Activated CD4-positive, alpha-beta memory T cell treated with anti-CD3 and anti-CD28 coated beads for 36 hours (primary cell): ENCODE measurements around the gene SLC34A3. TPM values are rescaled to one million over a fixed set of nuclear protein-coding genes. Genes with fewer than 3 reads are reported as not detected.
"Not testable (repeated sequence)": the region's sequence is repeated elsewhere in the genome, so short reads cannot be mapped to it uniquely, and the experiment has no call there.

Source experiments
- CTCF ChIA-PET: fragments of 350-600 bp; sonication (Branson Sonifier 250); formaldehyde crosslinking; loops from one replicate; lab custom pipeline; 2021; ENCODE audit warnings: antibody characterized with exemption, inconsistent platforms; lab: Charles Lee
- POLR2A ChIA-PET: fragments of 350-600 bp; sonication (Branson Sonifier 250); formaldehyde crosslinking; loops from one replicate; lab custom pipeline; 2021; ENCODE audit warnings: antibody characterized with exemption; lab: Charles Lee
- DNase-seq: peaks from one replicate; pipeline ENCODE4 v3.0.0-alpha.2; 2020
- H3K27ac Mint-ChIP-seq: one replicate; pipeline ENCODE4 v1.8.0; 2021; ENCODE audit warnings: mixed read lengths
- H3K27me3 Mint-ChIP-seq: one replicate; pipeline ENCODE4 v1.8.0; 2021; ENCODE audit warnings: mixed read lengths
- H3K36me3 Mint-ChIP-seq: one replicate; pipeline ENCODE4 v1.8.0; 2021; ENCODE audit warnings: mixed read lengths
- H3K4me1 Mint-ChIP-seq: one replicate; pipeline ENCODE4 v1.8.0; 2021; ENCODE audit warnings: low read depth, mixed read lengths
- H3K4me3 Mint-ChIP-seq: one replicate; pipeline ENCODE4 v1.8.0; 2021; ENCODE audit warnings: mild to moderate bottlenecking, mixed read lengths
- H3K9me3 Mint-ChIP-seq: one replicate; pipeline ENCODE4 v1.8.0; 2021; ENCODE audit warnings: mixed read lengths
- intact Hi-C: fragments of 100-400 bp; cut with micrococcal nuclease; formaldehyde crosslinking; loops from one replicate; pipeline ENCODE4 v1.15.1; 2023
- total RNA-seq, 2 experiments: library from RNA; stranded (reverse); gene quantifications; one replicate each; pipeline ENCODE4 v1.2.3, GENCODE V29; 2021

Gene SLC34A3
- total RNA-seq, 2 experiments from 2014 or later = not detected

- Mint-ChIP-seq H3K27ac (peak within 1 kb of the TSS; percentile 71), H3K9me3 (no peaks in the 10 kb centered on the region), H3K27me3 (no peaks in the 10 kb centered on the region), H3K4me1 (peaks cover 20% of the 10 kb centered on the region), H3K4me3 (peak within 1 kb of the TSS; percentile 86), H3K36me3 (peaks cover 11% of the 10 kb centered on the region)
- ChIA-PET CTCF (interaction anchor here (0.6 to 2.4 kb wide), 10 partner anchors 11 to 187 kb away, joined by 3 to 11 read pairs (median 4); partner anchors contain the start of genes EXD3, NOXA1, NRARP and RNF224), POLR2A (interaction anchor here (1.5 to 5.1 kb wide), 2 partner anchors 10 to 13 kb away, joined by 5 to 65 read pairs; partner anchors contain the start of gene TUBB4B)
- intact Hi-C loops = loop anchor here (1.0 kb wide), 1 partner anchor 15 kb away; no protein-coding TSS in a partner anchor
- DNase-seq = peak; percentile 96
Measured at GRCh38 chr9:137254624-137255447, 24.1 kb downstream of the SLC34A3 start, which contains the start of gene NELFB. NELFB (plus strand) TSS chr9:137255327.

- Mint-ChIP-seq H3K27me3 (no peaks in the 10 kb centered on the region), H3K27ac (peak overlapping the region; percentile 71), H3K9me3 (no peaks in the 10 kb centered on the region), H3K4me1 (peaks cover 20% of the 10 kb centered on the region), H3K36me3 (peaks cover 11% of the 10 kb centered on the region), H3K4me3 (peak overlapping the region; percentile 86)
- DNase-seq = no peak
- ChIA-PET POLR2A (interaction anchor here (1.5 to 5.1 kb wide), 2 partner anchors 11 to 14 kb away, joined by 5 to 65 read pairs; partner anchors contain the start of gene TUBB4B), CTCF (interaction anchor here (0.6 to 2.4 kb wide), 8 partner anchors 12 to 463 kb away, joined by 3 to 15 read pairs (median 6); partner anchors contain the start of genes EXD3, NOXA1, RNF224 and TUBB4B)
- intact Hi-C loops = loop anchor here (1.0 kb wide), 1 partner anchor 15 kb away; no protein-coding TSS in a partner anchor
Measured at GRCh38 chr9:137255448-137256114, 24.9 kb downstream of the SLC34A3 start.

GRCh38 chr9:137256362-137256761 lies 25.7 kb downstream of the SLC34A3 start:
- peak overlapping the region; percentile 86 for H3K4me3 Mint-ChIP-seq
- H3K4me1 Mint-ChIP-seq = peaks cover 20% of the 10 kb centered on the region
- peaks cover 11% of the 10 kb centered on the region for H3K36me3 Mint-ChIP-seq
- ChIA-PET CTCF (interaction anchor here (0.6 to 2.1 kb wide), 6 partner anchors 16 to 464 kb away, joined by 3 to 15 read pairs (median 4); partner anchors contain the start of genes EXD3, NOXA1, RNF224 and TUBB4B), POLR2A (interaction anchor here (0.6 to 5.1 kb wide), 3 partner anchors 15 to 33 kb away, joined by 3 to 65 read pairs (median 3); partner anchors contain the start of genes TOR4A and TUBB4B)
- intact Hi-C loops = no loop called here
- DNase-seq = no peak
- H3K9me3 Mint-ChIP-seq = no peaks in the 10 kb centered on the region
- H3K27me3 Mint-ChIP-seq = no peaks in the 10 kb centered on the region
- no peak overlapping the region for H3K27ac Mint-ChIP-seq

- CTCF ChIA-PET = interaction anchor here (0.6 to 2.1 kb wide), 6 partner anchors 16 to 464 kb away, joined by 3 to 15 read pairs (median 4); partner anchors contain the start of genes EXD3, NOXA1, RNF224 and TUBB4B
- no peak for DNase-seq
- Mint-ChIP-seq H3K27ac (no peak overlapping the region), H3K27me3 (no peaks in the 10 kb centered on the region), H3K4me3 (peak overlapping the region; percentile 86), H3K9me3 (no peaks in the 10 kb centered on the region), H3K4me1 (peaks cover 20% of the 10 kb centered on the region), H3K36me3 (peaks cover 16% of the 10 kb centered on the region)
- intact Hi-C loops = no loop called here
- POLR2A ChIA-PET = interaction anchor here (0.6 to 5.1 kb wide), 3 partner anchors 16 to 34 kb away, joined by 3 to 65 read pairs (median 3); partner anchors contain the start of genes TOR4A and TUBB4B
Measured at GRCh38 chr9:137256856-137257255, 26.2 kb downstream of the SLC34A3 start.

- peaks cover 16% of the 10 kb centered on the region for H3K36me3 Mint-ChIP-seq
- intact Hi-C loops, H3K4me3 Mint-ChIP-seq, H3K27ac Mint-ChIP-seq, POLR2A ChIA-PET, H3K4me1 Mint-ChIP-seq, H3K27me3 Mint-ChIP-seq, H3K9me3 Mint-ChIP-seq, DNase-seq: not testable (repeated sequence)
- CTCF ChIA-PET = interaction anchor here (1.3 to 1.6 kb wide), 2 partner anchors 26 to 39 kb away, joined by 4 to 5 read pairs; partner anchors contain the start of gene NRARP
Measured at GRCh38 chr9:137262173-137262908, 31.6 kb downstream of the SLC34A3 start.

GRCh38 chr9:137262909-137263285 lies 32.2 kb downstream of the SLC34A3 start:
- H3K36me3 Mint-ChIP-seq = peaks cover 16% of the 10 kb centered on the region
- H3K27ac Mint-ChIP-seq = no peak overlapping the region
- H3K4me3 Mint-ChIP-seq = no peak overlapping the region
- H3K4me1 Mint-ChIP-seq = no peaks in the 10 kb centered on the region
- intact Hi-C loops = no loop called here
- CTCF ChIA-PET = no interaction called here
- H3K27me3 Mint-ChIP-seq = no peaks in the 10 kb centered on the region
- no peaks in the 10 kb centered on the region for H3K9me3 Mint-ChIP-seq
- no peak for DNase-seq
- POLR2A ChIA-PET = no interaction called here

- no peaks in the 10 kb centered on the region for H3K9me3 Mint-ChIP-seq
- ChIA-PET CTCF (interaction anchor here (1.5 kb wide), 1 partner anchor 87 kb away, joined by 3 read pairs; no protein-coding TSS in a partner anchor), POLR2A (no interaction called here)
- peaks cover 16% of the 10 kb centered on the region for H3K36me3 Mint-ChIP-seq
- no peak for DNase-seq
- H3K4me1 Mint-ChIP-seq = peaks cover under 1% of the 10 kb centered on the region
- H3K27me3 Mint-ChIP-seq = no peaks in the 10 kb centered on the region
- intact Hi-C loops = no loop called here
- H3K27ac Mint-ChIP-seq = no peak overlapping the region
- H3K4me3 Mint-ChIP-seq = no peak overlapping the region
Measured at GRCh38 chr9:137263506-137263905, 32.8 kb downstream of the SLC34A3 start.

- intact Hi-C loops = no loop called here
- Mint-ChIP-seq H3K9me3 (no peaks in the 10 kb centered on the region), H3K27ac (no peak overlapping the region), H3K27me3 (no peaks in the 10 kb centered on the region), H3K4me1 (peaks cover 2% of the 10 kb centered on the region), H3K36me3 (peaks cover 20% of the 10 kb centered on the region), H3K4me3 (no peak overlapping the region)
- CTCF ChIA-PET = interaction anchor here (1.5 kb wide), 1 partner anchor 87 kb away, joined by 3 read pairs; no protein-coding TSS in a partner anchor
- POLR2A ChIA-PET = no interaction called here
- no peak for DNase-seq
Measured at GRCh38 chr9:137264067-137264466, 33.4 kb downstream of the SLC34A3 start.

GRCh38 chr9:137265496-137266161 lies 34.9 kb downstream of the SLC34A3 start:
- no peak overlapping the region for H3K27ac Mint-ChIP-seq
- ChIA-PET POLR2A (no interaction called here), CTCF (no interaction called here)
- no peak overlapping the region for H3K4me3 Mint-ChIP-seq
- no peaks in the 10 kb centered on the region for H3K9me3 Mint-ChIP-seq
- intact Hi-C loops = no loop called here
- DNase-seq = no peak
- peaks cover 24% of the 10 kb centered on the region for H3K36me3 Mint-ChIP-seq
- peaks cover 6% of the 10 kb centered on the region for H3K4me1 Mint-ChIP-seq
- H3K27me3 Mint-ChIP-seq = no peaks in the 10 kb centered on the region

GRCh38 chr9:137266162-137266527 lies 35.4 kb downstream of the SLC34A3 start:
- POLR2A ChIA-PET = no interaction called here
- no peak overlapping the region for H3K27ac Mint-ChIP-seq
- H3K4me1 Mint-ChIP-seq = peaks cover 9% of the 10 kb centered on the region
- no peaks in the 10 kb centered on the region for H3K27me3 Mint-ChIP-seq
- no peaks in the 10 kb centered on the region for H3K9me3 Mint-ChIP-seq
- CTCF ChIA-PET = no interaction called here
- H3K4me3 Mint-ChIP-seq = no peak overlapping the region
- DNase-seq = no peak
- peaks cover 27% of the 10 kb centered on the region for H3K36me3 Mint-ChIP-seq
- intact Hi-C loops = no loop called here
